DOHH2 (cell line): ENCODE results near the gene PGRMC1.

Experiments used
- CTCF ChIP-seq: fragments of 200-600 bp; sonication (generic); IDR thresholded peaks from one replicate; pipeline ENCODE4 v1.5.1; 2014; ENCODE audit warnings: antibody characterized with exemption, mild to moderate bottlenecking, low read depth, low read length; ENCODE audit not compliant: poor library complexity, severe bottlenecking
- EZH2phosphoT487 ChIP-seq: fragments of 200-600 bp; sonication (generic); IDR thresholded peaks from 2 replicates; pipeline ENCODE4 v1.6.1; 2017; ENCODE audit warnings: borderline replicate concordance, mild to moderate bottlenecking, antibody characterized with exemption, low read length, moderate library complexity, mixed read lengths

GRCh38 chrX:119190831-119191230 is 45.3 kb upstream of the PGRMC1 start:
- no peak for TF ChIP-seq CTCF
- TF ChIP-seq EZH2phosphoT487, result no peak
